NB4 (cell line): ENCODE data around the gene ZNF678.

Experiments used
- MYC ChIP-seq: IDR thresholded peaks from 2 replicates; pipeline ENCODE4 v1.6.1; 2011; ENCODE audit warnings: low read depth, low read length
- POLR2A ChIP-seq: IDR thresholded peaks from 2 replicates; pipeline ENCODE4 v1.6.1; 2011; ENCODE audit warnings: mild to moderate bottlenecking; ENCODE audit not compliant: insufficient read length; ENCODE audit errors: extremely low read depth
- TF ChIP-seq, protein P1 (sequence below): IDR thresholded peaks from one replicate; pipeline ENCODE4 v1.5.1; 2012; ENCODE audit warnings: low read depth, low read length
- TF ChIP-seq, protein P2 (sequence below): IDR thresholded peaks from 2 replicates; pipeline ENCODE4 v1.6.1; 2011; ENCODE audit warnings: low read depth, low read length

DNA sequence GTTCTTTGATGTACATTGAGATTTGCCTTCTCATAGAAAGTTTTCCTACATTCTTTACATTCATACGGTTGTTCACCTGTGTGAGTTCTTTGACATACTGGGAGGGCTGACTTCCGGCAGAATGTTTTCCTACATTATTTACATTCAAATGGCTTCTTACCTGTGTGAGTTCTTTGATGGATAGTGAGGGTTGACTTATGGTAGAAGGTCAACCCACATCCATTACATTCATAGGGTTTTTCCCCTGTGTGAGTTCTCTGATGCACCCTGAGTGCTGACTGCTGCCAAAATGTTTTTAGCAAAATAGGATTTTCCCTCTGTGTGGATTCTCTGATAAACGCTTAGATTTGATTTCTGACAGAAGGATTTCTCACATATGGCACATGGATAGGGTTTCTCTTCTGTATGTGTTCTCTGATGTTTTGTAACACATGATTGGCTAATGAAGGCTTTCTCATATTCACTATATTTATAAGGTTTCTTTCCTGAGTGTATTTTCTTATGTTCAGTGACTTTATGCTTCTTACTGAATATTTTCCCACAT, 134.0 kb downstream of the ZNF678 start:
- TF ChIP-seq, protein P1, sequence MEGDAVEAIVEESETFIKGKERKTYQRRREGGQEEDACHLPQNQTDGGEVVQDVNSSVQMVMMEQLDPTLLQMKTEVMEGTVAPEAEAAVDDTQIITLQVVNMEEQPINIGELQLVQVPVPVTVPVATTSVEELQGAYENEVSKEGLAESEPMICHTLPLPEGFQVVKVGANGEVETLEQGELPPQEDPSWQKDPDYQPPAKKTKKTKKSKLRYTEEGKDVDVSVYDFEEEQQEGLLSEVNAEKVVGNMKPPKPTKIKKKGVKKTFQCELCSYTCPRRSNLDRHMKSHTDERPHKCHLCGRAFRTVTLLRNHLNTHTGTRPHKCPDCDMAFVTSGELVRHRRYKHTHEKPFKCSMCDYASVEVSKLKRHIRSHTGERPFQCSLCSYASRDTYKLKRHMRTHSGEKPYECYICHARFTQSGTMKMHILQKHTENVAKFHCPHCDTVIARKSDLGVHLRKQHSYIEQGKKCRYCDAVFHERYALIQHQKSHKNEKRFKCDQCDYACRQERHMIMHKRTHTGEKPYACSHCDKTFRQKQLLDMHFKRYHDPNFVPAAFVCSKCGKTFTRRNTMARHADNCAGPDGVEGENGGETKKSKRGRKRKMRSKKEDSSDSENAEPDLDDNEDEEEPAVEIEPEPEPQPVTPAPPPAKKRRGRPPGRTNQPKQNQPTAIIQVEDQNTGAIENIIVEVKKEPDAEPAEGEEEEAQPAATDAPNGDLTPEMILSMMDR = no peak
- TF ChIP-seq POLR2A (no peak), MYC (no peak)
- TF ChIP-seq, protein P2, sequence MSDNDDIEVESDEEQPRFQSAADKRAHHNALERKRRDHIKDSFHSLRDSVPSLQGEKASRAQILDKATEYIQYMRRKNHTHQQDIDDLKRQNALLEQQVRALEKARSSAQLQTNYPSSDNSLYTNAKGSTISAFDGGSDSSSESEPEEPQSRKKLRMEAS = no peak
